Activated CD4-positive, alpha-beta T cell treated with anti-CD3 and anti-CD28 coated beads, Interleukin-10, Interleukin-2, amounts not matched to agents 100 ng/mL and 50 ng/mL, durations not matched to agents 16 hours and 8 hours (primary cell): ENCODE measurements around the gene NSUN7.
A peak's percentile ranks its signal among the peaks of the same experiment; 100 is the strongest.
"Not testable (repeated sequence)": the region's sequence is repeated elsewhere in the genome, so short reads cannot be mapped to it uniquely, and the experiment has no call there.

Source experiments
- DNase-seq: peaks from one replicate; pipeline ENCODE4 v3.0.0-alpha.2; 2020

The NSUN7 gene

DNA sequence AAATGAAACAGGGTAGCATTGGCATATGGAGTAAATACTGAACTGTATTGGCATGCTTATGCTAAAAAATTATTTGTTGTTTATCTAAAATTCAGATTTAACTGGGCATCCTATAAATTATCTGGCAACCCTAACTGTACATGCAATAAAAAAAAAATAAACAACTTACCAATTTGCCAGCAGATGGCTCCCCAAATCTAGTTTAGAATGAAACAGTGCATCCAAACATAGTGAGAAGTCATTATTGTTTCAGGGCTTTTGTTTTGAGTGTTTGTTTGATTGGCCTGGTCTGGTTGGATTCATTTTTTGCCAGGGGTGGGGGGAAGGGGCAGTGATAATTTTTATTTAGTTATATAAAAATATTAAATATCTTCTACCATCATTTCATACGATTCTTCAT is 12.8 kb upstream of the NSUN7 start:
- peak; percentile 46 for DNase-seq

DNA sequence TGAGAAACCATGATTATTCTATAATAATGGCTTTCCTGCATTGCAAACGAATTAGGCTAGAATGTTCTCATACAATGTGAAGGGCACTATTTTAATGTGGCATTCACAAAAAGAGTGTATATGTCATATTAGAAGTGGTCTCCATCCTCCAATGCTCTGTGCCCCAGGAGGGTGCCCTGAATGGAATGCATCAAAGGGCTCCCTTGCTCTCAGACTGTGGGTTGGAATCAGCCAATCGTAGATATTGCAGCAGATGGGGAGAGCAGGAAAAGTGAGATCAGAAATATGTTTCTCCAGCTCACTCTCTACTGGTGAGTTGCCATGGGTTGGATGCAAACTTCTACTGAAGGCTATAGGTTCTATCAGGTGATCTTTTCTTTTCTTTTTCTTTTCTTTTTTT is 11.9 kb upstream of the NSUN7 start:
- DNase-seq = no peak

DNA sequence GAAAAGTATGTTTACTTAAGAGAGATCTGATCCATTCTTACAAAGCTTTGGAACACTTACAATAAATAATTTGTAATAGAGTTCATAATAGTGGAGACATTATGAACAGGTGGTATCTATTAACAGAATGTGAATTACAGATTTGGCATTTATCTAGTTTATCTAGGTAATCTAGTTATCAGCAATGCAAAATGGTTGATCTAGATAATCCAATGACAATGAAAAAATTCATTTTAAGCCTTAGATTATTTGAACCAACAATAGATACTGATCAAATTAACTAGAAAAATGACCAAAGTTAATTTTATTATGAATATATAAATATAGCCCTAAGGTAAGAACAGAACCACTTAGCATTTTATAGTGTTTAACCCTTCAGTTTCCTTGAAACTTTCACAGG is 10.4 kb upstream of the NSUN7 start:
- DNase-seq = no peak

DNA sequence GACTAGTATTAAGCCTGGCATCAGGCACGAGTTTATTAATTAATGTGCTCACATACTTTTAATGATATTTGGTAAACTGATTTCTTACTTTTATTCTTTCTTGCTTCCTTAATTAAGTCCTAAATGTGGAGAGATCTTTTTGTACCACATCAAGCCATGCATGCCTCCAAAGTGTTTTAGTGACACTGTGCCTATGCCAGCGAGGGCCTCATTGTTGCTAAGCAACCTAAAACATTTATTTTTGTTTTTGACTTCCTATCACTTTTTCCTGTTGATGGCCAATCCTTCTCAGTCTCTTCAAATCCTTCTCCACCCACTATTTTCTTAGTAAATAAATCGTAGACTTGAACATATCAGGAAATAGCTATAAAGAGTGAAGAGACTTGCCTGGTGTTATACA is 5.5 kb upstream of the NSUN7 start:
- no peak for DNase-seq

DNA sequence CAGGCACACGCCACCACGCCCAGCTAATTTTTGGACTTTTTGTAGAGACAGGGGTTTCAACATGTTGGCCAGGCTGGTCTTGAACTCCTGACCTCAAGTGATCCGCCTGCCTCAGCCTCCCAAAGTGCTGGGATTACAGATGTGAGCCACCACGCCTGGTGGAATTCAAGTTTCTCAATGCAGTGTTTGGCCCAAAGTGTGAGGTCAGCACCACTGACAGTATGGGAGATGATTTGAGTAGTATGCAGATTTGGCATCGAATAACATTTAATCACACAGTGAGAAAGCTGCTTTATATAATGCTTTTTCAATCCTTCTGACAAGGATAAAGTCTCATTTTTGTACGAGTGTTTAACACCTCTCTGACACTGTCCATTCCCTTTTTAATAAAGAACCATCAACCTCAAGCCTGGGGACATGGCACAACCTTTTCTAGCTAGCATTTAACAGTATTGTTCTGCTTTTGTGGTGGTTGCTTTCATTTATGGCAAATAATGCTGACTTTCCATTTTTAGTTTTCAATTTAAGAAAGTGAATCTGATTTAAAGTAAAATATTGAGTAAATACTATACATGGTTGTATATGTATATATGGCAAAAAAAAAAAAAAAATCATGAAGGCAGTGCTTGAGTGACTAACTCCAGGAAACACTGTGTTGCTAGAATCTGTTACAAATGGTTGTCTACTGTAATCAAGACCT is 4.3 kb upstream of the NSUN7 start:
- DNase-seq = no peak

DNA sequence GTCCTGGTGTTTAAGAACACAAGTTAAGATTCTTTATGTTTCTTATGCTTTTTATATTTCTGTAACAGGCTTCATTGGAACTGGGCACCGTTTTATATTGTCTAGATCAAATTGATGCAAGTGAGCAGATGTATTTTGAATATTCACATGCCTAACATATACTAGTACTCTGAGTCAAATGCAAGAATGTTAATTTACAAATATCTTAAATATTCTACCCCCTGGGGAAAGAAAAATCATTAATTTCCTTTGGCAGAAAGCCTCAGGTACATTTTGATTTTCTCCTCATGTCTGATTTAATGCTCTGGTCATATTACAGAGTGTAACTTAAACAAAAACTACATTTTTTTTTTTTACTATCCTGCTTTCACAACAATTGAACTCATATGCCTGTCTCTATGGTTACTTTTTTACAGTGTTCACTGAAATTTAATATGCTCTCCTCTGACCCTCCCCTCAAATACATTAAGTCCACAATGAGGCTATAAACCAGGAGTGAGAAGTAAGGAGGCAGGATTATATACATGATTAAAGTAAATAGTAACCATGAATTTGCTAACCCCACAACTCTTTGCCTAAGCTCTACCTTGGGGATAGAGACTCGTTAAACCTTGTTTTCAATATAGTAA is 2.4 kb upstream of the NSUN7 start:
- DNase-seq = no peak

DNA sequence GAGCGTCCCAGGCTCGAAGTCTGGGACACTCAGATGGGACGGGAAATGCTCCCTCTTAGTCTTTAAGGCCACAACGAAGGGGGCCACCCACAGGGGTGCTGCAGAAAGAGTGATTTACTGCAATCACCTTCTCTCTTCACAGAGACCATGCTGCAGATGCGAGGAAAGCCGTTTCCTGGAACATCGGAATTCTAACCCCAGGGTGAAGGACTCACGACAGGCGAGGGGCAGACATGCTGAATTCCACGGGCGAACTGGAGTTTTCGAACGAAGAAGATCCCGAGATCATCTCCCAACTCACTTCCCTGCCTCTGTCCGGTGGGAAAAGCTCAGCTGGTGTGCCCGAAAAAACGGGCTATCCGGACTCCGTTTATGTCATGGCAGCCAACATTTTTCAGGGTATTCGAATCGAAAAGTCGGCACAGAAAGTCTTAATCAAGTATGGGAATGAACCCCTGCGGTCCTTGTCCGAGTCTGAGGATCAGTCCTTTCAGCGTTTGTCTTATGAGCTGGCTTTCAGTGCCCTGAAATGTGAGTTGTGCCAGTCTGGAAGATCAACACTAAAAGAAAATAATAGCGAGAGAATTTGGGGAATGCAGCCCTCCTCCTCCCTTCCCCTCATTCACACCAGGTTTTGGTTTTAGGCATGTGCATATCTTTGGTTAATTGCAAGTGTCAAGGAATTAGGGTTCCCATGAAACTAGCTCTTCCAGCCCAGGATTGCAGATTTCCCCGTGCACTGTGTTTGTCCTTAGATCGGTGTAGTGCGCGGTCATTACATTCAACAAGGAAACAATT is 905 bp downstream of the NSUN7 start:
- DNase-seq = no peak

DNA sequence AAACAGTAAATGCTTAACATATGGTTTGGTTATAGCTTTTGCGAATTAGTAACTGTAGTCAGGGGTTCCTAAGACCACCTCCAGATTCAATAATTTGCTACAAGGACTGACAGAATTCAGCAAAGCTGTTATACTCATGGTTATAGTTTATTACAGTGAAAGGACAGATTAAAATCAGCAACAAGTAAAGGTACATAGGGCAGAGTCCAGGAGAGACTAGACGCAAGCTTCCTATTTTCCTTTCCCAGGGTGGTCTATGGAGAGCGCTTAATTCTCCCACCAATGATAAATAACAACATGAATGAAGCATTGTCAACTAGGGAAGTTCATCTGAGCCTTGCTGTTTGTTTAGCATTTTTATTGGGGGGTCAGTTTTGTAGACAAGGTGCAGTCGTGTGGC is 5.9 kb downstream of the NSUN7 start:
- no peak for DNase-seq

DNA sequence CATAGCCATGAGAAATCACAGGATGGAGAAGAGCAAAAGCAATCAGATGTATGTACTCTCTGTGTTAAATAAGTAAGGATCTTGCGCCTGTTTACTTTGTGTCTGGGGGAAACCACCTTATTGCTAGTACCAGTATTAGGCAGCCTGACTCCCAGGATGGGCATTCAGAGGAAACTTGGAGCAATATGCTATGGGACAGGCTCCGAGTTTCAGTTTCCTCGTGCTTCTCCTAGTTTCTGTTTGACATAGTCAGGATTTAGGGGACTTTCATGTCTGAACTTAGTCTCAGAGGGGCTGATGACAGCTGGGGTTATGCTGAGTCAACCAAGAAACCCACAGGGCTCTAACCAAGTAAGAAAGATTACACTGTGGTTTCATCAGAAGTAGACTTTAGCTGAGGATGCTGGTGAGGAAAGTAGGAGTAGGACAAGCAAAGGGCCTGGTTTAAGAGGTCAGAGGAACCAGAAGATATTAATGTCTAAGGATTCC is 13.5 kb downstream of the NSUN7 start:
- peak; percentile 92 for DNase-seq

DNA sequence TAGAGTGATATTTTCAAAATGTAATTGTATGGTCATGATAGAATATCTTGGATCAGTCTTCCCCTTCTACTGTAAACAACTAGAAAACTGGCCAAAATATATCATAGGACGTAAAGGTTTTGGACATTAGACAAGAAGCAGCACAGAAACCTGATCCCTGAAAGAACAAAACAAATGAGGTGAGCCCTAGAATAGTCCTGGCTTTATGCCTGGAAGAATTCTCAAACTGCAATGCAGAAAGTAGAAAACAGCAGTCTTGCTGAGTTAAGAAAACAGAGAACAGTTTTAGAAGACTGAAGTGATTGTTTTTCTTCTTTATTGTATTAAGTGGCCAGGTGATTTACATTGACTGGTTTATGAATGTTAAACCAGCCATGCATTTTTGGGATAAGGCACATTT is 19.5 kb downstream of the NSUN7 start:
- DNase-seq = no peak

DNA sequence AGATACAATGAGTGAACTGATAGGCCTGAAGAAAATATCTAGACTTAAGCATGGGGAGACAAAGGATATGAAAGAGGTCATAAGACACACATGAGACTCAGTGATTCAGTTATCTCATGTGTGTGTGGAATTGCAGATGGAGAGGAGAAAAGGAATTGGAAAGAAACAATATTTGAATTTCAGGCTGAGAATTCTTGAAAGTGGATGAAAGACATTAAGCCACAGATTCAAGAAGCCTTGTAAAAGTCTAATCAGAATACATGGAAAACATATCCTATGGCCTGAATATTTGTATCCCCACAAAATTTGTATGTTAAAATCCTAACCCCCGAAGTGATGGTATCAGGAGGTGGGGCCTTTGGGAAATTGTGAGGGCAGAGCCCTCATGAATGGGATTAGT is 28.3 kb downstream of the NSUN7 start:
- no peak for DNase-seq

DNA sequence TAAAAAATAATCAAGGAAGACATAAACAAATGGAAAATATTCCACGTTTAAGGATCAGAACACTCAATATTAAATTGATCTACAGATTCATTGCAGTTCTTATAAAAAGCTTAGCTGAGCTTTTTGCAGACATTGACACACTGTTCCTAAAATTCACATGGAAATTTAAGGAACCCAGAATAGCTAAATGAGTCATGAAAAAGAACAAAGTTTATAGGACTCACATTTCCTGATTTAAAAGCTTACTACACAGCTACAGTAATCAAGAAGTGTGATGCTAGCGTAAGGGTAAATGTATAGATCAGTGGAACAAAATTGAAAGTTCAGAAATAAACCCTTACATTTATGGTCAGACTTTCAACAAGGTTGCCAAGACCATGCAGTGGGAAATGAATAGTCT is 33.1 kb downstream of the NSUN7 start:
- DNase-seq = no peak

DNA sequence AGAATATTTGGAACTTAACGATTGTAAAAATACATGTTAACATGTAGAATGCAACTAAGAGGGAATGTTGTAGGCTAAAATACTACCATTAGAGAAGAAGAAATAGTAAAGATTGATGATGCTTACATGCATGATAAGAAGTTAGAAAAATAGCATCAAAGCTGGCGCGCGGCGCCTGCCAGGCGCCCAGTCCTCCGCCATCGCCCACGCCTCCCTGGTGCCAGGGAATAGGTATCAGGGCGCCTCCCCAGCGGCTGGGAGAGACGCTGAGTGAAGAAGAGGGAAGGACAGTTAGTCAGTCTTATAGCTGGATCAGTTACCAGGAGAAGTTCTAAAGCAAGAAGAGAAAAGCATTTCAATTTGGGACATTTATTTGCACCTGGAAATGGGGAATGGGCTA is 36.0 kb downstream of the NSUN7 start:
- no peak for DNase-seq

DNA sequence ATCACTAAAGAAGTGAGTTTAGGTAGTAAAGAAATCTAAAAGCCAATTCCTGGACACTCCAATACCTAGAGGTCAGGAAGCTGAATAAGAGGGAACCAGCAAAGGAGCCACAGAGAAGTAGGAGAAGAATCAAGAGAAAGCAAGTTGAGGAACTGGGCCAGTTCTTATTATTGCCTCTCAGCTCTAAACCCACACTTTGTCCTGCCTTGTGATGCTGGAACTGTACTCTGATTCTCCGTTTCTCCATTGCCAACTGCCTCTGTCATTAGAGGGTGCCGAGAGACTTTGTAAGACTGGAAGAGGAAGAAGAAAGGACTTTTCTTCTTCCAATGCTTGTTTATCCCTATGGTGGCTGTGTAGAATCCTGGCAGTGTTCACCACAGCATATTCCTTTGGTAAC is 38.6 kb downstream of the NSUN7 start:
- DNase-seq = no peak

DNA sequence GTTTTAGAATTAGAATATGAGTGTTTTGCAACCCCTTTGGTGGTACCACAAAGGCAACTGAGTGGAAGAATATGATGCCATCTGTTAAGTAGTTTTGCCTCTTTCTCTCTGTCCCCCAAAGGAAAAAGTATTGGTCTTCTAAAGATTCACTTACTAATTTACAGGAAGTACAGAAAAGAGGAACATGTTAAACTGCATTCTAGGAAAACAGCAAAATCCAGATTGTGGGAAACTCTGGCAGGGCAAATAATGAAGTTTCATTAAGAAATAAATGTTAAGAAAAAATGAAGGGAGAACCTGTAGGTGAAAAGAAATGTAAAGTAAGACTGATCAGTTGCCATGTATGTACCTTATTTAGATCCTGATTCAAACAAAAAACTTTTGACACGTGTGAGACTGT is 39.3 kb downstream of the NSUN7 start:
- no peak for DNase-seq

DNA sequence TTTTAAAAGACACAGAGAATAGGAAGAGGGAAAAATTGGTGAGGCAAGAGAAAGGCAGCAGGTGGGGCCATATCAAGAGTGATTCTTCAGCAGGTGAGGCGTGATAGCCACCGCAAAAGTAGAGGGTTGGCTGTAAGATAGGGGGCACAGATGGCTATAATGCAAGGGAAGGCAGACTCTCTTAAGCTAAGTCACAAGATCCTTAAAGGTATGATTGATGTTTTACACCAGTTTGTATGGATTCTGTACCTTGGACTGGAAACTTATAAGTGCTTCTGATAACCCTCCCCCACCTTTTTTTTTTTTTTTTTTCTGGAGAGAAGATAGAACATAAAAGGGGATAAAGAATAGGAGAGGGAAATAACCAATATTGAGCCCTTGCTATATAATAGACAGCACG is 40.0 kb downstream of the NSUN7 start:
- no peak for DNase-seq

DNA sequence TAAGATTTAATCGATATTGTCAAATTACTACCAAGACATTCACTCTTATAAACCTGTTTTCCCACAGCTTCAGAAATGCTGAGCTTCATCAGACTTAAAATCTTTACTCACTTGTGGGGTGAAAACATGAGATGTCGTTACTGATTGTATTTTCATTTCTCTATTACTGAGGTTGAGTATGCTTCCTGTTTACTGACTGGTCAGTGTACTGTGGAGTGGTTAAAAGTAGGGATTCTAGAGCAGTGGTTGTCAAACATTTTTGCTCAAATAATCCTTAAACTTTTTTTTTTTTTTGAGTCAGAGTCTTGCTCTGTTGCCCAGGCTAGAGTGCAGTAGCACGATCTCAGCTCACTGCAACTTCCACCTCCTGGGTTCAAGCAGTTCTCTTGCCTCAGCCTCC is 50.3 kb downstream of the NSUN7 start:
- peak; percentile 2 for DNase-seq

DNA sequence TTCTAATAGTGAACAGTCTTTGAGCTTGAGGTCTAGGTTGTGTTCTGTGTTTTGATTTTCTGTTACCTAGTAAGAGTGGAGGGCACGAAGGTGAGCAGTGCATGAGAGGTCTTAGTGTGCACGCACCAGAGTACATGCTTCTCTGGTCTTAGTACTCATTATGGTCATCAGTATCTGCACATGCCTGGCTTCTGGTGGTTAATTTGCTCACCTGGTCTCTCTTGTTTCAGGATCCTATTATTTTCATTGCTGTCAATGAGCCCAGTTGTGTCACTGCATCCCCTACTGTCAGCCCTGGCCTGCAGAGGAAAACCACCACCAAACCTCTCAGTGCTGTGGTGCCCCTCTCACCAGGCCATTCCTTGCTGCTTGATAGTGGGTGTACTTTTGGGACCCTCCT is 54.8 kb downstream of the NSUN7 start:
- DNase-seq = no peak

DNA sequence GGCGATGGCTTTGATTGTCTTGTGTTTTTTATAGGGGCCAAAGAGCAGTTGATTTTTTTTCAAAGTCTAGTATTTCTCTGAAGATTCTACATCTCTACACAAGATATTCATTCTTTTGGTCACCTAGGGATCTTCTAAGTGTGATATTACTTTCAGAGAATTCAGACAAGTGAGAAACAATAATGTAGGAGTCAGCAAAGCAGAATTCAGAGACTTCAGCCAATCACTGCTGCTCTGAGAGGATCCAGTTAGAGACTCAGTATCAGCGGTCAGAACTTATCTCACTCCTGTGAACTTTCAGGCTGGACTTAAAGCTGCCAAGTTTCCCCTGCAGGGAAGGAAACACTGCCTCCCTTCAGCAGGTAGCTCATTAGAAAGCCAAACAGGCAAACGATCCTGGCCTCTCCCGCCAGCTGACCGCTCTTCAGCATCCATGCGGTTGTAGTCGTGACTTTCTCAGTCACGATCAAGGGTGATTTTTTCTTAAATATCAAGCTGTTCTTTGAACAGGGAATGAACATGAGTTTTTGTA is 59.2 kb downstream of the NSUN7 start:
- no peak for DNase-seq

DNA sequence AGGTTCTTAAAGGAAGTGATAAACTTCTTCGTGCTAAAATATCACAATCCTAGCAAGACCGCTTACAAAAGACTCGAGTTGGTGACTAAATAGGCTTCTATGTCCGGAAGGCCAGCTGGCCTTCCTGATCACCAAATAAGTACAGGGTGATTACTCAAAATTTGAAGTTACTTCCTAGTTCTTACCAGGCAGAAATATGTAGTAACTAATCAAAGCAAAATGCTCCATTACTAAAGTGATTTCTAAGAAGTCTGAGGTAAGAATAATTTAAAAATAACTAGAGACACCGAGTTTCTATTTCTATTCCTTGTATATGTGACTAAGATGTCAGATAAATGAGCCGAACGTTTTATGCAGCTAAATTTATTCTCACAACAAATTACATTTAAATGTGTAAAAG is 62.2 kb downstream of the NSUN7 start:
- no peak for DNase-seq

DNA sequence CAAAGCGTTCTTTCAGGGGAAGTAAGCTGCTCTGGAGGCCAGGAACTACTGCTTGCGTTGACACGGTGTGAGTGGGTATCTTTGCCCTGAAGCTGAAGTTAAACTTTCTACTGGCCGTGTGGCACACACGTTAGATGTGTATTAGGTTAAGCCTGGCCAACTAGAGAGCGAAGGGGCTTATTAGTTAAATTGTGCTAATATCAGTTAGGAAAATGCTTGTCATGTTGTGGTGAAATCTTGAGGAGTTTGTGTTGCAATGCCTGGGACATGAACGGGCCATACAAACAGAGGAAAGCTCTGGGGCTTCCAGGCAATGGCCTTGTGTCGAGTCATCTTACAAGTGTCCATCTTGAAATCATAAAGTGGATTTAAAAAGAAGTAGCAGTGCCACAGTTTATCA is 62.6 kb downstream of the NSUN7 start:
- no peak for DNase-seq

DNA sequence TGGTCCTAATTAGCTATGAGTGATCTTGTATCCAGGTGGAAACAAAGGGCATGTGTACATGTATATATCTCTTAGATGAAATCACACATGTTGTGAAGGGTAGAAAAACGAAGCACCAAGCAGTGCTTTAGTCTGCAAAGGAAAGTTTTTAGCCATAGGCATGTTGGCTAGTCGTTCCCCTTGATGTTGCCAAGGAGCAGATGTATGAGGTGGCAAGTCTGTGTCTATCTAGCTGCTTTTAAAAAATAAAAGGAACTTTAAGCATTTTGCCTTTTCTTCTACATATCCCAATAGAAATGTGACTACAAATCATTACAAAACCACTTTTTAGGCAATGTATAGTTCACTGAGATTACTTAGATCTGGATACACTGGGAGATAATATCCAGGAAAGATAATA is 63.1 kb downstream of the NSUN7 start:
- DNase-seq = no peak

DNA sequence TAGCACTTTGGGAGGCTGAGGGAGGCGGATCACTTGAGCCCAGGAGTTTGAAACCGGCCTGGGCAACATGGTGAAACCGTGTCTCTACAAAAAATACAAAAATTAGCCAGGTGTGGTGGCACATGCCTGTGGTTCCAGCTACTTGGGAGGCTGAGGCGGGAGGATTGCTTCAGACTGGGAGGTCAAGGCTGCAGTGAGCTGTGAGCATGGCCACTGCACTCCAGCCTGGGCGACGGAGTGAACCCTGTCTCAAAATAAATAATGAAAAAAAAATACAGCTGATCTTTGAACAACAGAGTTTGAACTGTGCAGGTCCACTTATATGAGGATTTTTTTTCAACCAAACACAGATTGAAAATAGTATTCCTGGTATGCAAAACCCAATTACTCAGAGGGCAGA is 67.4 kb downstream of the NSUN7 start:
- not testable (repeated sequence) for DNase-seq

DNA sequence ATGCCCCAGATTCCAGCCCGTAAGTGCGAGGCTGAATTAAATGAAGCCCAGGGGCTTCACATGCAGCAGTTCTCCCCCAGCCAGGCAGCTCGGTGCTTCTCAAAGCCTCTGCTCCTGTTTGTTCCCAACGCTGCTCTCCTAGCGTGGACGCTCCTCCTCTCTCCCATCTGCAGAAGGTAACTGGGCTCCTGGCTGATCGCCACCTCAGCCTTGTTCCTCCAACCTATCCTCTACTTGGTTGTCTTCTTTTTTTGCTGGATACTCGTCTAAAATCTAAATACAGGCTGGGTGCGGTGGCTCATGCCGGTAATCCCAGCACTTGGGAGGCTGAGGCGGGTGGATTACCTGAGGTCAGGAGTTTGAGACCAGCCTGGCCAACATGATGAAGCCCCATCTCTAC is 70.3 kb downstream of the NSUN7 start:
- DNase-seq = no peak
